DND-41 (cell line): Measurements from ENCODE around the gene RCOR1.

ENCODE experiments used
- ATAC-seq: fragments of 200-7000 bp; cut with Tn5 transposase; 3 replicates; pipeline ENCODE4 v1.9.1; 2021; ENCODE audit warnings: low read depth; ENCODE audit not compliant: insufficient read depth
- DNase-seq: peaks from one replicate; pipeline ENCODE4 v3.0.0-alpha.2; 2020
- H2AFZ ChIP-seq: 2 replicates; pipeline ENCODE4 v1.6.0; 2012; ENCODE audit warnings: low read depth, low read length
- H3K27ac ChIP-seq: 2 replicates; pipeline ENCODE4 v1.5.1; 2012; ENCODE audit warnings: low read length, inconsistent platforms
- H3K27me3 ChIP-seq: fragments of 200-600 bp; sonication (generic); 2 replicates; pipeline ENCODE4 v1.6.0; 2012; ENCODE audit warnings: low read length, mild to moderate bottlenecking, inconsistent platforms; ENCODE audit not compliant: insufficient read depth, poor library complexity
- H3K36me3 ChIP-seq: 2 replicates; pipeline ENCODE4 v1.5.1; 2012; ENCODE audit warnings: low read length, inconsistent platforms; ENCODE audit not compliant: insufficient read depth
- H3K4me1 ChIP-seq: 2 replicates; pipeline ENCODE4 v1.5.1; 2012; ENCODE audit warnings: mild to moderate bottlenecking, low read length; ENCODE audit not compliant: insufficient read depth
- H3K4me2 ChIP-seq: 2 replicates; pipeline ENCODE4 v1.6.0; 2012; ENCODE audit warnings: mild to moderate bottlenecking, moderate library complexity, low read length, inconsistent platforms; ENCODE audit not compliant: insufficient read depth
- H3K4me3 ChIP-seq, 2 experiments: fragments of 200-600 bp in 1 of 2; shearing (Covaris generic) in 1 of 2; 2 replicates each; pipeline ENCODE4 v1.5.1; 2012 to 2016; ENCODE audit warnings: inconsistent platforms in 2 of 2, low read length in 2 of 2, mild to moderate bottlenecking in 2 of 2, low read depth in 1 of 2, moderate library complexity in 1 of 2
- H3K79me2 ChIP-seq: 2 replicates; pipeline ENCODE4 v1.6.0; 2012; ENCODE audit warnings: low read length, inconsistent platforms; ENCODE audit not compliant: insufficient read depth
- H3K9ac ChIP-seq: 2 replicates; pipeline ENCODE4 v1.6.0; 2012; ENCODE audit warnings: low read depth, mild to moderate bottlenecking, inconsistent platforms, low read length, moderate library complexity
- H3K9me3 ChIP-seq: 2 replicates; pipeline ENCODE4 v1.5.1; 2012; ENCODE audit warnings: low read length, moderate library complexity, mild to moderate bottlenecking, inconsistent platforms; ENCODE audit not compliant: insufficient read depth, severe bottlenecking
- H4K20me1 ChIP-seq: 2 replicates; pipeline ENCODE4 v1.6.0; 2012; ENCODE audit warnings: low read length; ENCODE audit not compliant: insufficient read depth
- EZH2 ChIP-seq: IDR thresholded peaks from 3 replicates; pipeline ENCODE4 v1.6.1; 2012; ENCODE audit warnings: borderline replicate concordance, low read depth, mild to moderate bottlenecking, moderate library complexity, low read length, inconsistent platforms; ENCODE audit not compliant: severe bottlenecking
- TF ChIP-seq, protein P1 (sequence below): IDR thresholded peaks from 2 replicates; pipeline ENCODE4 v1.5.1; 2012; ENCODE audit warnings: borderline replicate concordance, low read length, moderate library complexity, mild to moderate bottlenecking; ENCODE audit not compliant: poor library complexity, severe bottlenecking; ENCODE audit errors: extremely low read depth

Gene RCOR1

DNA sequence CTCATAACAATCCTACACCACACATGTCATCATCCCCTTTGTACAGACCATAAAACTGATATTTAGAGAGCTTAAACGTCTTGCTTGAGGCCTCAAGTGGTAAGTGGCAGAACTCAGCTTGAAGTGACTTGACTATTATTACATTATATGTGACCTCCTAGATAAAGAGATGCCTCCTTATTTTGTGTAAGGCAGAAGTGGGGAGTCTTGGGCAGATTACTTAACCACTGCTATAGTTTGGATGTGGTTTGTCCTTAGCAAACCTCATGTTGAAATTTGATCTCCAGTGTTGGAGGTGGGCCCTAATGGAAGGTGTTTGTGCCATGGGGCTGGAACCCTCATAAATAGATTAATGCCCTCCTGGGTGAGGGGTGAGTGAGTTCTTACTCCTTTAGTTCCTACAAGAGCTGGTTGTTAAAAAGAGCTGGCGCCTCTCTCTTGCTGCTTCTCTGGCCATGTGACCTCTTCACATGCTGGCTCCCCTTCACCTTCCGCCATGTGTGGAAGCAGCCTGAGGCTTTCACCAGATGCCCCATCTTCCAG, 37.4 kb downstream of the RCOR1 start:
- ATAC-seq (no peak), DNase-seq (no peak)
- H3K27ac ChIP-seq, result no peak overlapping the region
- no peaks in the 10 kb centered on the region for H3K27me3 ChIP-seq
- H3K9me3 ChIP-seq, result no peaks in the 10 kb centered on the region
- no peaks in the 10 kb centered on the region for H3K4me1 ChIP-seq
- no peak overlapping the region for H3K9ac ChIP-seq
- no peak overlapping the region for H3K4me2 ChIP-seq
- no peak overlapping the region for H2AFZ ChIP-seq
- peaks cover 31% of the 10 kb centered on the region for H4K20me1 ChIP-seq
- H3K79me2 ChIP-seq, result peaks cover 91% of the 10 kb centered on the region
- H3K36me3 ChIP-seq, result peaks cover 4% of the 10 kb centered on the region; the same call in 1 of the 2 replicates
- TF ChIP-seq EZH2, result no peak
- TF ChIP-seq, protein P1, sequence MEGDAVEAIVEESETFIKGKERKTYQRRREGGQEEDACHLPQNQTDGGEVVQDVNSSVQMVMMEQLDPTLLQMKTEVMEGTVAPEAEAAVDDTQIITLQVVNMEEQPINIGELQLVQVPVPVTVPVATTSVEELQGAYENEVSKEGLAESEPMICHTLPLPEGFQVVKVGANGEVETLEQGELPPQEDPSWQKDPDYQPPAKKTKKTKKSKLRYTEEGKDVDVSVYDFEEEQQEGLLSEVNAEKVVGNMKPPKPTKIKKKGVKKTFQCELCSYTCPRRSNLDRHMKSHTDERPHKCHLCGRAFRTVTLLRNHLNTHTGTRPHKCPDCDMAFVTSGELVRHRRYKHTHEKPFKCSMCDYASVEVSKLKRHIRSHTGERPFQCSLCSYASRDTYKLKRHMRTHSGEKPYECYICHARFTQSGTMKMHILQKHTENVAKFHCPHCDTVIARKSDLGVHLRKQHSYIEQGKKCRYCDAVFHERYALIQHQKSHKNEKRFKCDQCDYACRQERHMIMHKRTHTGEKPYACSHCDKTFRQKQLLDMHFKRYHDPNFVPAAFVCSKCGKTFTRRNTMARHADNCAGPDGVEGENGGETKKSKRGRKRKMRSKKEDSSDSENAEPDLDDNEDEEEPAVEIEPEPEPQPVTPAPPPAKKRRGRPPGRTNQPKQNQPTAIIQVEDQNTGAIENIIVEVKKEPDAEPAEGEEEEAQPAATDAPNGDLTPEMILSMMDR, result no peak
- no peak overlapping the region for H3K4me3 ChIP-seq

DNA sequence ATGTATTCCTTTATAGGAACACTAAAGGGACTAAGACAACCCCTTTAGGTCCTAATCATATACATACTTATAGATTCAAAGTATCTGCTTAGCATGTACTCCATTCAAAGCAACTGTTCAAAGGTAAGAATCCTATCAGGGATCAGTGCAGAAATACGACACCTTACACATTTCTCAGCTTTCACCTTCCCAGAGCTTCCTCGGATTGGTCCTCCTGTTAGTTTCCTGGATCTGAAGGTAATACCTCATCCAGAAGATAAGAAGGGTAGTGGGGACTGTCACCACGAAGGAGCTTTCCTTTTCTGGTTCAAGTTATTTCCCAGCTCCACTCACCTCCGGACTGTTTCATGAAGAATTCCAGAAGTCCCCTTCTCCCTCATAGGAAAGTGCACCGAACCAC, 38.0 kb downstream of the RCOR1 start:
- TF ChIP-seq, protein P1, result no peak
- no peak for TF ChIP-seq EZH2
- Histone ChIP-seq H3K27me3 (no peaks in the 10 kb centered on the region), H3K9me3 (no peaks in the 10 kb centered on the region), H3K79me2 (peaks cover 91% of the 10 kb centered on the region), H3K4me3 (no peak overlapping the region), H3K9ac (no peak overlapping the region), H3K4me2 (no peak overlapping the region), H4K20me1 (peaks cover 31% of the 10 kb centered on the region), H3K27ac (no peak overlapping the region), H3K36me3 (peaks cover 3% of the 10 kb centered on the region; the same call in 1 of the 2 replicates), H2AFZ (no peak overlapping the region), H3K4me1 (no peaks in the 10 kb centered on the region)
- ATAC-seq (no peak), DNase-seq (no peak)

DNA sequence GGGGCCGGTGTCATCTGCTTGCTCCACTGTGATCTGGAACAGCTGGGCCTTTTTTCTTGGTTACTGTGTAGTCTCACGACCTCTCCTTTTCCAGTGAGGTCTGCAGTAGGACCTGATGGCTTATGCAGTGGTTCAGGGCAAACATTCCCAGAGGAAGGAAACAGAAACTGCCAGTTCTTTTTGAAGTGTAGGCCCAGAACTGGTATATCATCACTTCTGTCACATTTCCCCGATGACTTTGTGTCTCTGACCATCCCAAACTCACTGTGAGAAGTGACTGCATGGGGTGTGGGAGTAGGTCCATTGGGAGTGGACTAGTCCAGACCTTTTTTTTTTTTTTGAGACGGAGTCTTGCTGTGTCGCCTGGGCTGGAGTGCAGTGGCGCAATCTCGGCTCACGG, 38.4 kb downstream of the RCOR1 start:
- ATAC-seq (no peak), DNase-seq (no peak)
- H3K4me3 ChIP-seq, result no peak overlapping the region
- H3K27me3 ChIP-seq, result no peaks in the 10 kb centered on the region
- TF ChIP-seq EZH2, result no peak
- TF ChIP-seq, protein P1, result no peak
- no peaks in the 10 kb centered on the region for H3K4me1 ChIP-seq
- peaks cover 91% of the 10 kb centered on the region for H3K79me2 ChIP-seq
- no peak overlapping the region for H3K9ac ChIP-seq
- H3K4me2 ChIP-seq, result no peak overlapping the region
- no peak overlapping the region for H3K27ac ChIP-seq
- H3K36me3 ChIP-seq, result no peaks in the 10 kb centered on the region
- no peaks in the 10 kb centered on the region for H3K9me3 ChIP-seq
- H2AFZ ChIP-seq, result no peak overlapping the region
- peaks cover 31% of the 10 kb centered on the region for H4K20me1 ChIP-seq
